GM23338 (cell line): ENCODE measurements around the gene CIAO1.

ENCODE experiments used
- EZH2 ChIP-seq: fragments of 200-600 bp; sonication (generic); IDR thresholded peaks from one replicate; pipeline ENCODE4 v1.8.0; 2017; ENCODE audit warnings: antibody characterized with exemption, mild to moderate bottlenecking, low read depth; ENCODE audit not compliant: unreplicated experiment
- EZH2phosphoT487 ChIP-seq: fragments of 200-600 bp; sonication (generic); IDR thresholded peaks from one replicate; pipeline ENCODE4 v1.8.1; 2018; ENCODE audit warnings: antibody characterized with exemption; ENCODE audit not compliant: unreplicated experiment
- JUNB ChIP-seq: IDR thresholded peaks from one replicate; pipeline ENCODE4 v1.6.1; 2016; ENCODE audit warnings: antibody characterized with exemption; ENCODE audit not compliant: unreplicated experiment
- POLR2AphosphoS5 ChIP-seq: IDR thresholded peaks from 2 replicates; pipeline ENCODE4 v1.6.1; 2016; ENCODE audit warnings: antibody characterized with exemption, low read depth
- REST ChIP-seq: IDR thresholded peaks from one replicate; pipeline ENCODE4 v1.6.1; 2018; ENCODE audit warnings: antibody characterized with exemption; ENCODE audit not compliant: unreplicated experiment
- STAT1 ChIP-seq: IDR thresholded peaks from one replicate; pipeline ENCODE4 v1.6.1; 2016; ENCODE audit warnings: antibody characterized with exemption; ENCODE audit not compliant: unreplicated experiment
- TF ChIP-seq, protein P1 (sequence below), 2 experiments: fragments of 200-600 bp in 1 of 2; sonication (generic) in 1 of 2; conservative IDR thresholded peaks; 2 replicates each; pipeline versions ENCODE4 v1.5.1 to v1.6.1; 2016 to 2017; ENCODE audit warnings: antibody characterized with exemption in 2 of 2, low read depth in 2 of 2, mild to moderate bottlenecking in 2 of 2, moderate library complexity in 1 of 2

- TF ChIP-seq, protein P1, sequence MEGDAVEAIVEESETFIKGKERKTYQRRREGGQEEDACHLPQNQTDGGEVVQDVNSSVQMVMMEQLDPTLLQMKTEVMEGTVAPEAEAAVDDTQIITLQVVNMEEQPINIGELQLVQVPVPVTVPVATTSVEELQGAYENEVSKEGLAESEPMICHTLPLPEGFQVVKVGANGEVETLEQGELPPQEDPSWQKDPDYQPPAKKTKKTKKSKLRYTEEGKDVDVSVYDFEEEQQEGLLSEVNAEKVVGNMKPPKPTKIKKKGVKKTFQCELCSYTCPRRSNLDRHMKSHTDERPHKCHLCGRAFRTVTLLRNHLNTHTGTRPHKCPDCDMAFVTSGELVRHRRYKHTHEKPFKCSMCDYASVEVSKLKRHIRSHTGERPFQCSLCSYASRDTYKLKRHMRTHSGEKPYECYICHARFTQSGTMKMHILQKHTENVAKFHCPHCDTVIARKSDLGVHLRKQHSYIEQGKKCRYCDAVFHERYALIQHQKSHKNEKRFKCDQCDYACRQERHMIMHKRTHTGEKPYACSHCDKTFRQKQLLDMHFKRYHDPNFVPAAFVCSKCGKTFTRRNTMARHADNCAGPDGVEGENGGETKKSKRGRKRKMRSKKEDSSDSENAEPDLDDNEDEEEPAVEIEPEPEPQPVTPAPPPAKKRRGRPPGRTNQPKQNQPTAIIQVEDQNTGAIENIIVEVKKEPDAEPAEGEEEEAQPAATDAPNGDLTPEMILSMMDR (conservative IDR thresholded peaks at IDR 0.05; ENCODE audit: low read depth in 2 of 2): no peak
- TF ChIP-seq REST (no peak), EZH2 (no peak), POLR2AphosphoS5 (no peak), JUNB (no peak), EZH2phosphoT487 (no peak), STAT1 (no peak)
Measured at GRCh38 chr2:96236882-96237281, 29.1 kb upstream of the CIAO1 start.
